ENCODE results near the gene TTL.
"Not testable (repeated sequence)": the region's sequence is repeated elsewhere in the genome, so short reads cannot be mapped to it uniquely, and the experiment has no call there.

DNA sequence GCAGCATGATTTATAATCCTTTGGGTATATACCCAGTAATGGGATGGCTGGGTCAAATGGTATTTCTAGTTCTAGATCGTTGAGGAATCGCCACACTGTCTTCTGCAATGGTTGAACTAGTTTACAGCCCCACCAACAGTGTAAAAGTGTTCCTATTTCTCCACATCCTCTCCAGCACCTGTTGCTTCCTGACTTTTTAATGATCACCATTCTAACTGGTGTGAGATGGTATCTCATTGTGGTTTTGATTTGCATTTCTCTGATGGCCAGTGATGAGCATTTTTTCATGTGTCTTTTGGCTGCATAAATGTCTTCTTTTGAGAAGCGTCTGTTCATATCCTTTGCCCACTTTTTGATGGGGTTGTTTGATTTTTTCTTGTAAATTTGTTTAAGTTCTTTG lies 42.3 kb downstream of the TTL start:
- TF ChIP-seq, protein P1, sequence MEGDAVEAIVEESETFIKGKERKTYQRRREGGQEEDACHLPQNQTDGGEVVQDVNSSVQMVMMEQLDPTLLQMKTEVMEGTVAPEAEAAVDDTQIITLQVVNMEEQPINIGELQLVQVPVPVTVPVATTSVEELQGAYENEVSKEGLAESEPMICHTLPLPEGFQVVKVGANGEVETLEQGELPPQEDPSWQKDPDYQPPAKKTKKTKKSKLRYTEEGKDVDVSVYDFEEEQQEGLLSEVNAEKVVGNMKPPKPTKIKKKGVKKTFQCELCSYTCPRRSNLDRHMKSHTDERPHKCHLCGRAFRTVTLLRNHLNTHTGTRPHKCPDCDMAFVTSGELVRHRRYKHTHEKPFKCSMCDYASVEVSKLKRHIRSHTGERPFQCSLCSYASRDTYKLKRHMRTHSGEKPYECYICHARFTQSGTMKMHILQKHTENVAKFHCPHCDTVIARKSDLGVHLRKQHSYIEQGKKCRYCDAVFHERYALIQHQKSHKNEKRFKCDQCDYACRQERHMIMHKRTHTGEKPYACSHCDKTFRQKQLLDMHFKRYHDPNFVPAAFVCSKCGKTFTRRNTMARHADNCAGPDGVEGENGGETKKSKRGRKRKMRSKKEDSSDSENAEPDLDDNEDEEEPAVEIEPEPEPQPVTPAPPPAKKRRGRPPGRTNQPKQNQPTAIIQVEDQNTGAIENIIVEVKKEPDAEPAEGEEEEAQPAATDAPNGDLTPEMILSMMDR (IDR thresholded peaks at IDR 0.05) = not testable (repeated sequence)
- TF ChIP-seq POLR2AphosphoS5 (IDR thresholded peaks at IDR 0.05; ENCODE audit: low read depth, low read length); SIN3A (IDR thresholded peaks at IDR 0.05; ENCODE audit: borderline replicate concordance, insufficient read depth, low read depth, low read length): not testable (repeated sequence)
- TF ChIP-seq, protein P2, sequence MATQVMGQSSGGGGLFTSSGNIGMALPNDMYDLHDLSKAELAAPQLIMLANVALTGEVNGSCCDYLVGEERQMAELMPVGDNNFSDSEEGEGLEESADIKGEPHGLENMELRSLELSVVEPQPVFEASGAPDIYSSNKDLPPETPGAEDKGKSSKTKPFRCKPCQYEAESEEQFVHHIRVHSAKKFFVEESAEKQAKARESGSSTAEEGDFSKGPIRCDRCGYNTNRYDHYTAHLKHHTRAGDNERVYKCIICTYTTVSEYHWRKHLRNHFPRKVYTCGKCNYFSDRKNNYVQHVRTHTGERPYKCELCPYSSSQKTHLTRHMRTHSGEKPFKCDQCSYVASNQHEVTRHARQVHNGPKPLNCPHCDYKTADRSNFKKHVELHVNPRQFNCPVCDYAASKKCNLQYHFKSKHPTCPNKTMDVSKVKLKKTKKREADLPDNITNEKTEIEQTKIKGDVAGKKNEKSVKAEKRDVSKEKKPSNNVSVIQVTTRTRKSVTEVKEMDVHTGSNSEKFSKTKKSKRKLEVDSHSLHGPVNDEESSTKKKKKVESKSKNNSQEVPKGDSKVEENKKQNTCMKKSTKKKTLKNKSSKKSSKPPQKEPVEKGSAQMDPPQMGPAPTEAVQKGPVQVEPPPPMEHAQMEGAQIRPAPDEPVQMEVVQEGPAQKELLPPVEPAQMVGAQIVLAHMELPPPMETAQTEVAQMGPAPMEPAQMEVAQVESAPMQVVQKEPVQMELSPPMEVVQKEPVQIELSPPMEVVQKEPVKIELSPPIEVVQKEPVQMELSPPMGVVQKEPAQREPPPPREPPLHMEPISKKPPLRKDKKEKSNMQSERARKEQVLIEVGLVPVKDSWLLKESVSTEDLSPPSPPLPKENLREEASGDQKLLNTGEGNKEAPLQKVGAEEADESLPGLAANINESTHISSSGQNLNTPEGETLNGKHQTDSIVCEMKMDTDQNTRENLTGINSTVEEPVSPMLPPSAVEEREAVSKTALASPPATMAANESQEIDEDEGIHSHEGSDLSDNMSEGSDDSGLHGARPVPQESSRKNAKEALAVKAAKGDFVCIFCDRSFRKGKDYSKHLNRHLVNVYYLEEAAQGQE (IDR thresholded peaks at IDR 0.05; ENCODE audit: insufficient read depth in 1 of 2, low read depth in 2 of 2, low read length in 1 of 2) = not testable (repeated sequence)
